Loucy (cell line): ENCODE measurements around the gene SLC17A8.

ENCODE experiments used
- EZH2phosphoT487 ChIP-seq: fragments of 200-600 bp; IDR thresholded peaks from 2 replicates; pipeline ENCODE4 v1.6.1; 2018; ENCODE audit warnings: antibody characterized with exemption, mild to moderate bottlenecking, moderate library complexity, borderline replicate concordance
- TF ChIP-seq, protein P1 (sequence below): fragments of 200-600 bp; sonication (generic); conservative IDR thresholded peaks from 2 replicates; pipeline ENCODE4 v1.5.1; 2014; ENCODE audit warnings: mild to moderate bottlenecking, antibody characterized with exemption, low read length

DNA sequence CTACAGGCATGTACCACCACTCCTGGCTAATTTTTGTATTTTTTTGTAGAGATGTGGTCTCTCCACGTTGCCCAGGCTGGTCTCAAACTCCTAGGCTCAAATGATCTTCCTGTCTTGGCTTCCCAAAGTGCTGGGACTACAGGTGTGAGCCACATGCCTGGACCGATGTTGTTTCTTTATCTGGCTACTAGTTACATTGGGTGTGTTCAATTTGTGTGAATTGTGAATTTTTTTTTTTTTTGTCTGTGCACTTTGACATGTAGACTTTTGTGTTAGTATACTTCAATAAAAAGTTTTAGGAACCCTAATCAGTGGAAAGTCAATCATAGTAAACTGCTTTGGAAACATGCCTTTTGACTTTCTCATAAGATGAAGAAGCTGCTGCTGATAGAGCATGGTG is 24.0 kb upstream of the SLC17A8 start:
- TF ChIP-seq, protein P1, sequence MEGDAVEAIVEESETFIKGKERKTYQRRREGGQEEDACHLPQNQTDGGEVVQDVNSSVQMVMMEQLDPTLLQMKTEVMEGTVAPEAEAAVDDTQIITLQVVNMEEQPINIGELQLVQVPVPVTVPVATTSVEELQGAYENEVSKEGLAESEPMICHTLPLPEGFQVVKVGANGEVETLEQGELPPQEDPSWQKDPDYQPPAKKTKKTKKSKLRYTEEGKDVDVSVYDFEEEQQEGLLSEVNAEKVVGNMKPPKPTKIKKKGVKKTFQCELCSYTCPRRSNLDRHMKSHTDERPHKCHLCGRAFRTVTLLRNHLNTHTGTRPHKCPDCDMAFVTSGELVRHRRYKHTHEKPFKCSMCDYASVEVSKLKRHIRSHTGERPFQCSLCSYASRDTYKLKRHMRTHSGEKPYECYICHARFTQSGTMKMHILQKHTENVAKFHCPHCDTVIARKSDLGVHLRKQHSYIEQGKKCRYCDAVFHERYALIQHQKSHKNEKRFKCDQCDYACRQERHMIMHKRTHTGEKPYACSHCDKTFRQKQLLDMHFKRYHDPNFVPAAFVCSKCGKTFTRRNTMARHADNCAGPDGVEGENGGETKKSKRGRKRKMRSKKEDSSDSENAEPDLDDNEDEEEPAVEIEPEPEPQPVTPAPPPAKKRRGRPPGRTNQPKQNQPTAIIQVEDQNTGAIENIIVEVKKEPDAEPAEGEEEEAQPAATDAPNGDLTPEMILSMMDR, result no peak
- no peak for TF ChIP-seq EZH2phosphoT487
